GM21528 (cell line): ENCODE data around the gene FAM13A.
"Not testable (repeated sequence)": the region's sequence is repeated elsewhere in the genome, so short reads cannot be mapped to it uniquely, and the experiment has no call there.

Experiments
- ATAC-seq: cut with Tn5 transposase; IDR thresholded peaks from one replicate; pipeline ENCODE4 v1.9.1; 2021; ENCODE audit warnings: mild to moderate bottlenecking, moderate library complexity; ENCODE audit not compliant: unreplicated experiment, low FRiP score

The FAM13A gene

DNA sequence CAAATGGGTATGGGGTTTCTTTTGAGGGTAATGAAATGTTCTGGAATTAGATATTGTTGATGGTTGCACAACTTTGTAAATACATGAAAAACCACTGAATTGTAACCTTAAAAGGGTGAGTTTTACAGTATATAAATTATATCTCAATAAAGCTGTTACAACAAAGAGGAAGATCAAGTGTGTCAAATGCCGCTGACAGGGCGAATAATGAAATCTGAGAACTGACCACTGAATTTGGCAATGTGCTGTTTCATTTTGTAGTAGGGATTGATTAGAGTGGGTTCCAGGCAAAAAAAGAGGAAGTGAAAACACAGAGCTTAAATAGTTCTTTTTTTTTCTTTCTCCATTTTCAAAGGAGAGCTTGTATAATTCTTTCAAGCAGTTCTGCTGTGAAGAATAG is 198.2 kb downstream of the FAM13A start:
- ATAC-seq = peak; percentile 94

DNA sequence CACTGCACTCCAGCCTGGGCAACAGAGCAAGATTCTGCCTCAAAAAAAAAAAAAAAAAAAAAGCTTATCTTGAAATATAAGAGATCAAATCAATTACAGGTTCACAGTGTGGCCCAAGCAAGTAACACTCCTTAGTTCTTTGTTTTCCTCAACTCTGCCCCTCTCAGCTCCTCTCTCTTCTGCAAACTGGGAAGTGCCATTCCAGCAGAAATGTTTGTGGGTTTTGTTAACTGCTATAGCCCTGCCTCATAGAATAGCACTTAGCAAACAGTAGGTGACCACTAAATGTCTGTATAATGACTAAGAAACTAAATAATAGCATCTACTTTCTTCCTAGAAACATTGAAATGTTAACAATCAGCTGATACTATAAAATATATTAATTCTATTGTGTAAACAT is 199.4 kb downstream of the FAM13A start:
- no peak for ATAC-seq

DNA sequence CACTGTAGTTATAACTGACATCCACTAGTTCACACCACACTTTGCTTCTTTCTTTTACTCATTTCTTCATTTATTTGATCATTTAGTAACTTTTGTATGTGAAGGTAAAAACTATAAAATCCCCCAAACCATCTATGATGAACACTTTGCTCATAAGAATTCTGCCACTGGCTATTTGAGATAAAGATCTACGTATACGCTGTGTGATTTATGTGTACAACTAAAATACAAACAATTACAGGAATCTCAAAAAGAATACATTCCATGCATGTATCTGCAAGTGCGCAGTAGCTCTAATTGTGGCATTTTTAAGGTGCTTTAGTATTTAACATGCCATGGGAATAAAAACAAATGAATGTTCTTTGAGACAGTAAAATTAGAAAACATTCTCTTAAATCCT is 202.5 kb downstream of the FAM13A start:
- no peak for ATAC-seq

DNA sequence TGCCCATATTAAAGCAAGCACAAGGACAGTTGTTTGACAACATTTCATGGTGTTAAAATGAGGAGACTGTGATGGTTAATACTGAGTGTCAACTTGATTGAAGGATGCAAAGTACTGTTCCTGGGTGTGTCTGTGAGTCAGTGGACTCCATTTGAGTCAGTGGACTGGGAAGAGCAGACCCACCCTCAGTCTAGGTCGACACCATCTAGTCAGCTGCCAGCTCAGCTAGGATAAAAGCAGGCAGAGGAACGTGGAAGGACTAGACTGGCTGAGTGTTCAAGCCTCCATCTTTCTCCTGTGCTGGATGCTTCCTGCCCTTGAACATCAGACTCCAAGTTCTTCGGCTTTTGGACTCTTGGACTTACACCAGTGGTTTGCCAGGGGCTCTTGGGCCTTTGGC is 203.4 kb downstream of the FAM13A start:
- ATAC-seq = not testable (repeated sequence)

DNA sequence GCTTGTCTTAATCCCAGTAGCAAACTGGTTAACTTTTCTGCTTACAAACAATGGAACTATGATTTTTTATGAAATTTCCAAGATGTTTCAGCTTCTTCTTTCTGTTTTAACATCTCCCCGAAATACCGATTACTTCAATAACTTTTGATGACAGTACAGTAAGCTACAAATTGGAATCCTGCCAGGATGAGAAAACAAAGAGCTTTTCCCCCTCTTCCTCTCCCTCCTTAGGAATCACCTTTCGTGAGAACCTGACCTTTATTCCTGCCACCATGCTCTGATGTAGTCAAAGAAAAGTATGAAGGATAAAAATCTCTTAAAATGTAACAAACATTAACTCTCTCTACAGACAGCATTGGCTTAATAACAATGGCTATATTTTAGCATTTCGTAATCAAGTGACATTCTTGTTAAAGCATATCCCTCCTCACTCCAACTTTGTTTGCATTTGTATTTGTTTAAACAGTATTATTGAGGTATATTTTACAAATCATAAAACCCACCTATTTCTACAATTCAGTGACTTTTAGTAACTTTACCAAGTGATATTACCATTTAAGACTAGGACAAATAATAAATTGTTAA is 210.7 kb downstream of the FAM13A start:
- no peak for ATAC-seq

DNA sequence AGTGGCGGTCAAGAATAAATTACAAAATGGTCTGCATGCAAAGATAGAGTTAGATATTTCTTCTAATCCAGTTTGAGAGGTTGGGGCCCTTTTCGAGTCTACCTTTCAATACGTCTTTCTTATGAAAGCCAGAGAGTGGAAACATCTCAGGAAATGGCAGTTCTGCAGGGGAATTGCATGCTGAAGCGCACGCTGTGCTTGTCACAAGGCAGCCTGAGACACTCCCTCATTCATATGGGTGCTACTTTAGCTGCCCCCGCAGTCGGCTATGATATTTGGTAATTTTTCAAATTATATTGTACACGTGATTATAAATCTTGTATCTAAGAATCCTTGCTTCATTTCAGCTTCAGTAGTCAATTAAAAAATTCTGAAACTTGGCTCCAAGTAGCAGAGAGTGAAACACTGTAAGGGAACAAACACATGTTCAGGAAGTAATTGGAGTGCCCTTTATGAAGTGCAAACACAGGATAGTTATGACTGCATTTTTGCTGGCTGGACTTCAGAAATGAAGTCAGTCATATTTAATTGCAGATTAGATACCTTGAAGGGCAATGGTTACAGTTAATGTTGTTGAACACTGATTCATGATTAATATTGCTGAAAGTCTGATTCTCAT is 213.8 kb downstream of the FAM13A start:
- no peak for ATAC-seq

DNA sequence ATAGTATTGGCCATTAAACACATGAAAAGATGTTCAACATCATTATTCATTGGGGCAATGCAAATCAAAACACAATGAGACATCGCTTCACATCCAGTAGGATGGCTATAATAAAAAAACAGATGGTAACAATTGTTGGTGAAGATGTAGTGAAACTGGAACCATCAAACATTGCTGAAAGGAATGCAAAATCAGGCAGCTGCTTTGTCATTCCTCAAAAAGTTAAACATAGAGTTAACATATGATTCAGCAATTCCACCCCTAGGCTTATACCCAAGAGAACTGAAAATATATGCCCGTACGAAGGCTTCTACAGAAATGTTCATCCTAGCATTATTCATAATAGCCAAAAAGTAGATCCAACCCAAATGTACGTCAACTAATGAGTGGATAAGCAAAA is 215.3 kb downstream of the FAM13A start:
- no peak for ATAC-seq

DNA sequence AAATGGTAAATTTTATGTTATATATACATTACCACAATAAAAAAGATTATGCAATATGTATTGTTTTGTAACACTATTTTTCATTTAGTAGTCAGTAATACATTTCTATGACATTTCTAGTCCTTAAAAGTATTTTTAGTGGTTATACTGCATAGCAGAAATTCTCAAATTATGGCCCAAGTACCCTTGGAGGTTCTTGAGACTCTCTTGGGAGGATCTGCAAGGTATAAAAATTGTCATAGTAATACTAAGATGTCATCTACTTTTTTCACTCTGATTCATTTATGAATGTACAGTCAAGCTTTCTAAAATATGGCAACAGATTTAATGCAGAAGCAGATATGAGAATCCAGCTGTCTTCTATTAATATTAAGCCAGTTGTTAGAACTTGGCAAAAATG is 220.8 kb downstream of the FAM13A start:
- ATAC-seq = no peak

DNA sequence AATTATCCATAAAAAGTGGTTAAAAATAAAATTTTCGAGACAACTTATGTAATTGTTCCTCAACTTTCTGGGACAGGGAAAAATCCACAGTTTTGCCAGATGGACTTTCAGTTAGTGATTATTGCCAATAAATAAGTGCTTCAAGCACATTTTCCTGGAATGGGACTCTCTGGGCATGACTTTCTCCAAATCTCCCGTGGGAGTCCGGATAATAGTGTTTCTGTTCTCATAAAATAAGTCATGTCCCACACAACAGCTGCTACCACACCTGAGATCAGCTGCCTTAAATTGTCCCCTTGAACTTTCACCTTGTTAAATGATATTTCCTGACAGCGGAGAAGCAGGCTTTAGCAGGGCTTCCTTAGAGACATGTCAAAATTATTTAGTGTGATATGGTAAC is 226.0 kb downstream of the FAM13A start:
- no peak for ATAC-seq

DNA sequence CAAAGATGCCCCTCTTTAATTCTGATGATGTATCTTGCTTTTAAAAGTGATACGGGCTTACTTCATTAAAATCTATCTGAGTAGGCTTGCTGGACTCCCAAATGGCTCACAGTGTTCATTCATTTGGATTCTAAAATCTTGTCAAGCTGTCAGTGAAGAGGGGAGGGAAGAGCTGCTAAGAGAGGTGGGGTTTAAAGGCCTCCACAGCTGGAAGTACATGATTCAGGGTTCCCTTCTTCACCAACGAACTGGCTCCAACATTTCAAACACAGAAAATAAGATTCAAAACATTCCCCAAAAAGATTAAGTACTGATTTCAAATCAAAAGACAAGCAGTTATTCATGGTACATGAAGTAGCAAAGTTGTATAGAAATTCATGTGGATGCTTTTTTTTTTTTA is 226.4 kb downstream of the FAM13A start:
- no peak for ATAC-seq

DNA sequence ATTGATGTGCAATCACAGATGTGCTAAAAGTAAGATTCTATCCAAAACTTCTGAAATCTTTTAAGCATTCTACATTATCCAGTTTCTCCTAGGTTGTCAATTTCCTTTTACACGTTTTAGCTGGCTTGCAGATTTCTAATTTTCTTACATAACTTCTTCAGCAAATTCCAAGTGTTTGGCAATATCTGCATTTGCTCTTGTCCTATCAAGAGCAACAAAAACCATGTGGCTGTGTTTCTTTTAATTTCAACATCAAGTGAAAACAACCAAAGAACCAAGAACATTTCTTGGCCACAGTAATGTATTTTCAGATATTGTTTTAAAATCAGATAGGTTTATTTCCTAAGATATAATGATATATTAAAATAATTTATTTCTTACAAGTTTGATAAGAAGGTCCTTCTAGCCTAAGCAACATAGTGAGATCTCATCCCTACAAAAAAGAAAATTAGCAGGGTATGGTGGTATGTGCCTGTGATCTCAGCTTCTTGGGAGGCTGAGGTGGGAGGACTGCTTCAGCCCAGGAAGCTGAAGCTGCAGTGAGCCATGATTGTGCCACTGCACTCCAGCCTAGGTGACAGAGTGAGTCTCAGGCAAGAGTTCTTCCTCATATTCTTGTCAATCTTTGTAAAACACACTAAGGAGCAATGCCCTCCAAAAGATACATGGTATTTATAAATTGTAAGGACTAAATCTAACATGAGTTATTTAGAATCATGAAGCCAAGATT is 228.0 kb downstream of the FAM13A start:
- ATAC-seq = no peak

DNA sequence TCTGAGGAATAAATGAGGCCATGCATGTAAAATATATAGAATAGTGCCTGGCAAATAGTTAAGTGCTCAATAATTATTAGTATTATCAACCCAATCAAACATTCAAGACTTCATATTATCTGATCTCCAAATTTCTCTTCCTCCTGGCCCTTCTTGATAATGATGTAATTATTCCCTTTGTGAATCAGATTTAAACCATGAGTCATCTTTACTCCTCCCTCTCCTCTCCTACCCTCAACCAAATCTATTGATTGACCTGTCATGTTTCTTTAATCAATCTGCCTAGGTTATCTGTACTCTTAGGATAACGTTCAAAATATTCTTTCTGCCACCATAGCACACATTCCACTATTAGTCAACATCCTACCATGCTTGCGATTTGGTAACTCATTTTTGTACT is 229.5 kb downstream of the FAM13A start:
- no peak for ATAC-seq

DNA sequence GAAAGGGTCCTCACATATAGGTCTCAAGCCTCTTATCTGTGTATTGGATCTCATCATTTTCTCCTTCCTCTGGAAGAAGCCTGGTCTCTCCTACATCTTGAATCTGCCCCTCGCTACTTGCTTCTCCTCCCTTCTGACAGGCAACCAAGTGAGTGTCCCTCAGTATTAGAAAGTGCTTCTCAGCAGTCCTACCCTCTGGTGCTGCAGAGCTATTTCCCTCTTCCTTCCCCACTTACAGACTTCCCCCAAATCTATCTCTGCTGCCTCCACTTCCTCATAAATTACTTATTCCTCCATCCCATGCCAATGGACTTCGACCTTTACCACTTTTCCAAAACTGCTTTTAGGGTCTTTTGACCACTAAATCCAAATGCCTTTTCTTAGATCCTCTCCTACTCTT is 230.2 kb downstream of the FAM13A start:
- ATAC-seq = no peak

DNA sequence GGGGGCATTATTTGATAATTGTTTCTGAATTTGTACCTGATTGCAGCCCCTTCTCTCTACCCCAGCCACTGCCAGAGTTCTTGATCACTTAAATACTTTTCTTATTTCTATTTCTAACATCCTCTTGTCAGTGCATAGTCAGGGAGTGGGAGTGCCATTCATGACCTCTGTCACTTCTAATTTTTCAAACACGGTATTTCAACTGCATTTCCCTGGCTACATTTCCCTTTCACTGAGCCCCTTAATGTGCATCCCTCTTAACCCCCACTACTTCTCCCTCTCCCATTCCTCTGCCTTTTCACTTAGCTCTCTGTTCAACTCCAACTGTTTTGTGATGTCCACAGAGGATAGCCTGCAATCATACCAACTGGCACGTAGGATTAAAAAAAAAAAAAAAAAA is 231.1 kb downstream of the FAM13A start:
- no peak for ATAC-seq

DNA sequence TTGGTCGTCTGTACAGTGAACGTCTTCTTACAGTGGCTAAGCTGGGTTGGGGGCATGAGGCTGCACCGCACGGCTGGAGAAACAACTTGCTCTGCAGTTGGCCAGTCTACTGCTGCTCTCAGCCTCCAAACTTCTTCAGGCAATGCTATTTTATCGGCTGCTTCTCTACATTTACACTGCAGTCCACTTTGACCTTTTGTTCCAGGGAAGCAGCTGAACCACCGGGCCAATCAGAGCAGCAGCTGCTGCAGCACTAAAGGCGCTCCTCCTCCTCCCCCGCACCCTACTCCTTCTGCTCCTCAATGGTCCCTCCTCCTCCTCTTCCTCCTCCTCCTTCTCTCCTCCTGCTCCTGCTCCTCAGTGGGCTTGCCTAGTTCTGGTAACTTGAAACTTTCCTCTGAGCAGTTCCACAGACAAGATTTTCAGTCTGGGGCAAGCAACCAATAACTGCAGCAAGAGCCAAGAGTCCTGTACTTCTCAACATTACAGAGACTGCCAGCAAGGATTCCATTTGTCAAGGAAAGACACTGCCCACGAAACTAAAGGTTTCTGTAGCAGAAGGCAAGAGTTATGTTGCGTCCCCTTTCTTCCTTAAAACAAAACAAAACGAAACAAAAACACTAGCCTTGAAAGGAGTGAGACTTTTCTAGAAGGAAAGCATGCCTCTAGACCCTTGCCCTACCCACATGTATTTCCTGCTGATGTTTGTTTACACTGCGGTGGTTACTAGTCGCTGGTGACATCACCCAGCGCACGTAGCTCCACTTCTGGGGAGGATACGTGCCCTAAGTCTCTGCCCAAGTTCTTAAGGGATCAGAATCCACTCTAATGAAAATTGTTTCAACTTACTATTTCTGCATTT is 233.7 kb downstream of the FAM13A start:
- peak; percentile 91 for ATAC-seq

DNA sequence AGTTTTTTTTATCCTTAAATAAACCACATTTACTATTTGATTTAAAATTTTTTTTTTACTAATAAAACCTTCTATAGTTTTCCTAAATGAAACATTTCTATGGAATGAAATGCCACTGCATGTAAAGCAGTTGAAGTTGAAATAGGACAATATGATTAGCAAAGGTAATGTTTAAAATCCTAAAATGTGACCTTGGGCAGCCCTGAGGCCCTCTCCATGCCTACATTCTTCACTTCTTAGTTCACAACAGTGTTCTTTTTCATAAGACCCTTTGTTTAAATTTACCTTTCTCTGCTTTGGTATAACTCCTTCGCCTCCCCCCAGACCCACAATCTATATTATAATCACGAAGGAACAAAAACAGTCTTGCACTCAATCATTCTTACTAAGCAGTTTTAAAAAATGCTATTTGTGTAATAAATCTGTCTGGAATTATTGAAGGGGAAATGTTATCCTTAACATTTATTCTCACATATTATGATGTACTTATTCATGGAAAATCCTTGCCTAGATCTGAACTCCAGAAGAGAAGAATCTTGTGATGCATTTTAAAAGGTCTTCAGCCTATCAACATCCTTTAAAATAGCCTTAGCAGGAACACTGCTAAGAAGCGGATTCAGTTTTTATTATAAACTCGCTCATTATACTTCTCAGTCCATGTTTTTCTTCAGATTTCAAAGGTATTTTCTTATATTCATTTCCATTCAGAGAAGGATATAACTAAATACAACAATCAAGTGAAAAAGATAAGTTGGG is 234.8 kb downstream of the FAM13A start:
- no peak for ATAC-seq

DNA sequence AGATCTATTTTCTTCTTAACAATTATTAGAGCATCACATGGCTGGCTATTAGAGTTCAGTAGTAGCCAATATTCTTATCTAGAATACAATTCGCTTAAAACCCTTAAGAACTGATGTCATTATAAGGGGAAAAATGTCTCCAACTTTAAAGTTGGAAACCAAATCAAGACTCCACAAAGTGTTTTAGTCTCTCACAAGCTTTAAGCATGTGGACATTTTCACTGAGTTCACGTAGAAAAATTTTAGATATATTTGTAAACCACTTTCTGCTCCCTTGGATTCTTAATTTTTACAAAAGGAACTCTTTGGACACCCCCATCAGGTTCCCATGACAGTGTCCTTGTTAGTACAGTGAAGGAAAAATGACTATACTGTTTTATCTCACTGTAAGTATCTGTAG is 235.5 kb downstream of the FAM13A start:
- no peak for ATAC-seq

DNA sequence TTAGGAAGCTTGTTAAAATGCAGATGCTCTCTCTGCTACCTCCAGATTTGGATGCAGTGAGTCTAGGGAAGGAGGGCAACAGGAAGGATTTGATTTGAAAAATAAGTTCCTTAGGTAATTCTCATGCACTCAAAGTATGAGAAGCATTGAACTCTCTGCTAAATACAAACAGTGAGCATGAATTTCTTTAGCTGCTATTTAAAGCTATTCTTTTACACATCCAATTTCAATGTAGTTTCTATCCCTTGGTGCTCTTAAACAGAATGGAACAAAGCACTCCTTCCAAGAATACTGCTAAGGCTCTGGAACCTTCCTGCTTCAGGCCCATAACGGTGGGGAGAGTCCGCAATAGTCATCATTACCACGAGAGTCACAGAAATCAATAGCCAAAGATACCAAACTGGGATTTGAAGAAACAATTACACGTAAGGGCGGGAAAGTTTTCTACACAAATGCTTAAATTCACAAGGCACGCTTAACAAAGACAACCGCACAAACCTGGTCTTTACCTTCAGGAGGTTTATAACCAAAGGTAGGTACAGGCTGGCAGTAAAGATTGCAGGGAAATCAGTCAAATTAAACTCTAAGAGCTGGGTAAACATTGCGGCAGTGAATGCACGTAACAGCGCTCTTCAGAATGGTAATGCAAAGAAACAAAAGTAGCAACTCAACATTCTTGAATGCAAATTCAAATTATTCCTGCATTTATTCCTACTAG is 236.1 kb downstream of the FAM13A start:
- no peak for ATAC-seq

DNA sequence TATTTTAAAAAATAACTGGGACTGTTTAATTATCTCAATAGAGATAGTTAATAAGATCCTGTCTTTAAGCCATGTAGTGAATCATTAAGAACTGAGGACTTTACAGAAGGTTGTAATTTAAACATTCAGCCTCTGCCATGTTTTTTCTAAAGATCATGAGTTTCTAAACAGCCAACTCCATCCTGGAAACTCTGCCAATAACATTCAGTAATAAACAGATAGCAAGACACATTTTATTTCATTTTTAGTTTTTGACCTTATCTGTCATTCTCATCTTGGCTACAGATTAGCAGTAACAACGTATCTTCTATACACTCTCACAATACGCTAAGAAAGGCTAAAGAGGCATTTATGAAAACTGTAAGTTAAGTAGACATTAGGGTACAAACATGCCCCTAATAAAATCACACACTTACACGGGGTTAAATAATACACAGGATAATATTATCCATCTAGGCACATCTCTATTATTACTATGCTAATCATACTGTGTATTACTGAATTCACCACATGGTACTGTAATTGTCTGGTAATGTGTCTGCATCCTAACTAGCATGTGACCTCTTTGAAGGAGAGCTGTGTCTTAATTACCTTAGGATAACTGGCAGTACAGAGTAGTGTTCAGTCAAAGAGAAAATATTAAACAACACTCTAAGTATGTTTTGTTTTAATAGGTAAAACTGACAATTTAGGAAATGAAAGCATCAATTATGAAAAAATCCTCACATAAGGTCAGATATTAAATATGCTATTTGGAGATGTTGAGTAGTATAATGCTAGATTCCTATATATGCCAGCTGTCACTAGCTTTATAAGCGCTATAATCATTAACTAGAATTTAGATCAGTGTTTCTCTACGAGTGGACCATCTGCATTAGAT is 236.9 kb downstream of the FAM13A start:
- no peak for ATAC-seq
